NCI-H2171 treated with DMSO at 0.1 percent for 48 hours (cell line): ENCODE measurements around the gene TPSG1.

ENCODE experiments used
- DNase-seq: peaks from one replicate; lab custom pipeline; 2025; lab: John Stamatoyannopoulos, UW

The TPSG1 gene

DNA sequence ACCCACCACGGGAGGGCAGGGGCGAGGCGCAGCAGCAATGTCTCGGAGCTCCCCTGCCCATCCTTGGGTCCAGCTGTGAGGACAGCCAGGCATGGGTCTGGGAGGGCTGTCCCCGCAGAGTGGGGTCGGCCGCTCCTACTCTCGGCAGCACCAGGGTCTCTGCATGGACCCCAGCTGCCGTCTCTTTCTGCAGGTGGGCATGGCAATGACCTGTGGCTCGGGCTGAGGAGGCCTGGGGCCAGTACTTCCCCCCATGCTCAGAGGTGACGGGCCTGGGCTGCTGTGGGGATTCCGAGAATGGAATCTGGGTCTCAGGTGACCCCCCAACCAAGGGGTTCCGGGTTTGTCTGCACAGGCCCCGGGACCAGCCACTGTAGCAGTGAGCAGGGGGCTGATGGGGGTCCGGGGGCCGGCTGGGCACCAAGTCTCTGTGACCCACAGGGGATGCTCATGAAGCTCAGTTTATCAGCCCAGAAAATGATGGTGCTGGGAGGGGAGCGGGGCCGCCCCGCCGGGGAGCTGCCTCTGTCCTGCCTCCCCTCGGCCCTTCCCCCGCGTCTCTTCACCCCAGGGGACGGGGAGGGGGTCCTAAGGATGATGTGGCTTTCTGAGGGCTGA lies 48.7 kb downstream of the TPSG1 start:
- no peak for DNase-seq

DNA sequence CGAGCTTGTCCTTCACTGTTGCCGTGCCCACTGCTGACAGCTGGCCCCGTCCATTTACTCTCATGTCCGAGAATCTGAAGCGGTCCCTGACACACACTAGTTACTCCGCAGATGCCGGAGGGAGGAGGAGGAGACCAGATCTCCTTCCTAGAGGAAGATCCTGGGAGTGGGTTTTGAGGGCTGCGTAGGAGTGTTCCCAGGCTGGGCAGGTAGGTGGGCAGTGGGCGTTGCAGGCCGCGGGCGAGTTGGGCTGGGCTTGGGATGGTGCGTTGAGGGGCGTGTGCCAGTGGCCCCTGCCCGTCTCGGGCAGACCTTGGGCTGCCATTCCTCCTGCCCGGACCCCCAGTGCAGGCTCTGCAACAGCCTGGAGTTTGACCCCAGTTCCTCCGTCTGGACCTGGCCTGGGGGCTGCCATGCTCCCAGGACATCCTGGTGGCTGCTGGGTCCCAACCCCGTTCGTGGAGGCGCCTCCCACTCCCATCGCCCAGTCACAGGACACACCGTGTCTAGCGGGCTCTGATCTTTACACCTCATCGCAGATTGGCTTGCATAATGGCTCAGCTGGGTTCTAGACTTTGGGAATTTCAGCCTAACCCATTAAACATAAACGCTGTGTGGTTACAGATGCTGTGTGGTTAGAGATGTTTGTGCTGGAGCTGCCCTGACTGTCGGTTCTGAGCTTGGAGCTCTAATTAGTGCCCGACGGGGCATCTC lies 49.3 kb downstream of the TPSG1 start:
- DNase-seq = no peak

DNA sequence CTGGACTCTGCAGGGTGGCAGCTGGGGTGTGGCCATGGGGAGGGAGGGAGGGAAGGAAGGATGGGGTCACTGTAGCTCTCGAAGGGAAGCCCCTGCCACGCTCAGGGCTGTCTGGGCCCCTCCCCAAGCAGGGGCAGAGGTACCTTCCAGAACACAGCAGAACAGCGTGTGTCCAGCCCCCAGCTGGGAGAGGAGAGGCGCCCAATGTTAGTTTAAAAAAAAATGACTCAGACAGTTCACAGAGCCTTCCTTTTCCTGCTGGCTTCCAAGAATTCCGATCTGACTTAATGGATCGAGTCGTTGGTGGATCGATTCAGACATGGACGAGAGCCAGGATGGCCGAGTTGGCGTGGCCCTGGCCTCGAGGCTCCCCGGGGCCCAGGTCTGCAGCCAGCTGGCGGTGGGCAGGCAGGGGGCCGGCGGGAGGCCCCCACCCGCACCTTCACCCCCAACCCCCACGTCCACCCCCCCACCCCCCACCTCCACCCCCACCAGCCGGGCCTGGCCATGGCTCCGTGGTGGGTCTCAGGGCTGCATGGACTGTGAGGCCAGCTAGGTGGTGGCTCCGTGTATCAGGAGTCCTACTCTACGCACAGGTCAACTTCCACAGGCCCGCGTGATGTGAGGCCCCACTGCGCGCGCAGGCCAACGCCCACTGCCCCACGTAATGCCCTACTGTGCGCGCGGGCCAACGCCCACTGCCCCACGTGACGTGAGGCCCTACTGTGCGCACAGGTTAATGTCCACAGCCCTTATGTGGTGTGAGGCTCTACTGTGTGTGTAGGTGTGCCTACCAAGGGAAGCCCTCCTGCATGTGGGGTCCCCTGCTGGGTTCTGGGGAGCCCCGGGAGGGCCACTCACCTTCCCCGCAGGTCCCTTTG lies 50.4 kb downstream of the TPSG1 start:
- DNase-seq = no peak

DNA sequence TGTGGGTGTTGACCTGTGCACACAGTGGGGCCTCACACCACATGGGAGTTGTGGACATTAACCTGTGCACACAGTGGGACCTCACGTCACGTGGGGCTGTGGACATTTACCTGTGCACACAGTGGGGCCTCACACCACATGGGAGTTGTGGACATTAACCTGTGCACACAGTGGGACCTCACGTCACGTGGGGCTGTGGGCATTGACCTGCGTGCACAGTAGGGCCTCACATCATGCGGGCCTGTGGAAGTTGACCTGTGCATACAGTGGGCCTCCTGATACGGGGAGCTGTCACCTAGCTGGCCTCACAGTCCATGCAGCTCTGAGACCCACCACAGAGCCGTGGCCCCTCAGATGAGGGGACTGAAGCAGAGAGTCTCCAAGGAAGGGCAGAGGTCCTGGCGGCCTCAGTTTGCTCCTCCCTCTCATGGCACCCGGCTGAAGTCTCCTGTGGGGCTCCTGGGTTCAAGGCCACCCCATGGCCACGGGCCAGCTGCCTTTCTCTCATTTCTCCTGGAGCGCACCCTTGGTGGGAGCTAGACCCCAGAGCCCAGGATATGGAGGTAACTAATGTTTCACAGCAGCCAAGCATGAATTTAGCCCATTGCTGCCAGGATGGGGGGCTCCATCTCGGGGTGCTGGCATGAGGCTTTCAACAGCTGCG lies 51.1 kb downstream of the TPSG1 start:
- no peak for DNase-seq

DNA sequence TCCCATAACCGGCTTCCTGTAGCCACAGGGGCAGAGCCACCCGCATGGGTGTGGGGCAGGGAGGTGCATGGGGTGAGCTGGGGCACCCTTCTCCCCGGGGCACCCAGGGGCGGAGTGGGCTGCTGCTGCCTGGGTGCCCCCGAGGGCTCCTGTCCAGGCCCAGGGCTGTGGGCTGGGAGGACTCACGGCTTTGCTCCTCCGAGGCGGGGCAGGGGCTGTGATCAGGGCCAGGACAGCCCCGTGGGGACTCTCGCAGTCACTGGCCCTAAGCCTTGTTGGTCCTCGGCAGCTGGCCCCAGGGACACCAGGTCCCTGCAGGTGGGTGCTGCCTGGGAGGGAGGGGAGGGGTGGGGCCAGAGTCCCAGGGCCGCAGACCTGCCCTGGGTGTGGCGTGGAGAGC lies 52.4 kb downstream of the TPSG1 start:
- DNase-seq = no peak

DNA sequence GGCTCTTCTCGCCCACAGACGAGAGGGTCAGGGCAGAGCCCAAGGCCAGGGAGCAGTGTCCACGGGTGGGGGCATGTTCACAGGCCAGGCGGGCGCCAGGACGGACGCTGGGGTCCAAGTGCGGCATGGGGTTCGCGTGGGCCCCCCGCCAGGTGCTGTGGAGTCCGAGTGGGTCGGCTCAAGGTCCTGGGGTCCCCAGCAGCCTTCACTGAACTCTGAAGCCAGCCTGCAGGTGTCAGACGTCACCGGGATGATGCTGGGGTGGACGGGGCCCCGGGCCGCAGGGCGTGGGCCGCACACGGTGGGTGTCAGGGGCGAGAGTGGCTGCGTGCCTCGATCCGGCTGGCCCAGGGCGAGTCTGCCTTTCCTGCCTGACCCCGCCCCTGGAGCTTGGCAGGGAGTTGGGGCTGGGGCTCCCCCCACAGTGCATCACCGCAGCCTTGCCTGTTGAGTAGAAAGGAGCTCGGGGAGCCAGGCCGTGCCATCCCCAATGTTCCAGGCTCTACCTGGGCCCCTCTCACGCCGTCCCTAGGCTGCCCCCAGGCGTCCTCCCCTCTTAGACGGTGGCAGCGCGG lies 53.1 kb downstream of the TPSG1 start:
- DNase-seq = no peak
